H9 (cell line): ENCODE data around the gene RAB33B. TPM values are rescaled to one million over a fixed set of nuclear protein-coding genes. Genes with fewer than 3 reads are reported as not detected.

ENCODE experiments used
- DNase-seq: peaks from one replicate; pipeline ENCODE4 v3.0.0-alpha.2; 2017
- H2AFZ ChIP-seq: one replicate; pipeline ENCODE4 v1.6.1; 2013; ENCODE audit warnings: mild to moderate bottlenecking, low read length, control low read depth, moderate library complexity
- H2AK5ac ChIP-seq: 2 replicates; pipeline ENCODE4 v1.6.1; 2013; ENCODE audit warnings: low read length, control low read depth, mixed read lengths; ENCODE audit not compliant: insufficient read length
- H2BK120ac ChIP-seq: one replicate; pipeline ENCODE4 v1.6.1; 2013; ENCODE audit warnings: low read depth, mild to moderate bottlenecking, low read length, control low read depth, inconsistent platforms; ENCODE audit not compliant: poor library complexity, severe bottlenecking
- H2BK12ac ChIP-seq: 2 replicates; pipeline ENCODE4 v1.6.1; 2013; ENCODE audit warnings: low read length, control low read depth, mixed read lengths, low read depth; ENCODE audit not compliant: insufficient read length
- H2BK15ac ChIP-seq: 2 replicates; pipeline ENCODE4 v1.6.1; 2013; ENCODE audit warnings: low read depth, low read length, control low read depth
- H2BK20ac ChIP-seq: one replicate; pipeline ENCODE4 v1.6.1; 2013; ENCODE audit warnings: low read depth, mild to moderate bottlenecking, low read length, control low read depth, inconsistent platforms; ENCODE audit not compliant: poor library complexity, severe bottlenecking
- H2BK5ac ChIP-seq: 2 replicates; pipeline ENCODE4 v1.6.1; 2013; ENCODE audit warnings: low read length, control low read depth, mixed read lengths; ENCODE audit not compliant: insufficient read length
- H3K14ac ChIP-seq: 2 replicates; pipeline ENCODE4 v1.6.1; 2013; ENCODE audit warnings: low read length, control low read depth; ENCODE audit not compliant: insufficient read depth
- H3K18ac ChIP-seq: 2 replicates; pipeline ENCODE4 v1.6.1; 2013; ENCODE audit warnings: low read depth, mild to moderate bottlenecking, mixed read lengths, low read length, control low read depth; ENCODE audit not compliant: insufficient read length
- H3K23ac ChIP-seq: 2 replicates; pipeline ENCODE4 v1.6.1; 2013; ENCODE audit warnings: low read length, control low read depth, mixed read lengths, low read depth; ENCODE audit not compliant: insufficient read length
- H3K23me2 ChIP-seq: 2 replicates; pipeline ENCODE4 v1.6.1; 2013; ENCODE audit warnings: low read depth, mild to moderate bottlenecking, mixed read lengths, low read length, control low read depth; ENCODE audit not compliant: insufficient read length, poor library complexity, severe bottlenecking
- H3K27ac ChIP-seq: 2 replicates; pipeline ENCODE4 v1.5.1; 2013; ENCODE audit warnings: low read length, control low read depth, mixed read lengths, low read depth; ENCODE audit not compliant: insufficient read length
- H3K27me3 ChIP-seq: 2 replicates; pipeline ENCODE4 v1.6.1; 2013; ENCODE audit warnings: low read length, control low read depth, inconsistent platforms; ENCODE audit not compliant: insufficient read depth
- H3K4ac ChIP-seq: 2 replicates; pipeline ENCODE4 v1.6.1; 2013; ENCODE audit warnings: low read depth, mild to moderate bottlenecking, control low read depth, inconsistent platforms, low read length, moderate library complexity
- H3K4me1 ChIP-seq: 2 replicates; pipeline ENCODE4 v1.6.1; 2013; ENCODE audit warnings: low read length, control low read depth, inconsistent platforms; ENCODE audit not compliant: insufficient read depth
- H3K4me2 ChIP-seq: 2 replicates; pipeline ENCODE4 v1.6.1; 2013; ENCODE audit warnings: low read length, control low read depth, mixed read lengths; ENCODE audit not compliant: insufficient read length, insufficient read depth
- H3K56ac ChIP-seq: 2 replicates; pipeline ENCODE4 v1.6.1; 2013; ENCODE audit warnings: low read depth, mild to moderate bottlenecking, mixed read lengths, low read length, control low read depth; ENCODE audit not compliant: insufficient read length
- H3K79me1 ChIP-seq: 2 replicates; pipeline ENCODE4 v1.6.1; 2013; ENCODE audit warnings: low read depth, mild to moderate bottlenecking, moderate library complexity, low read length, control low read depth, inconsistent platforms; ENCODE audit not compliant: insufficient read depth, poor library complexity, severe bottlenecking
- H3K79me2 ChIP-seq: 2 replicates; pipeline ENCODE4 v1.6.1; 2013; ENCODE audit warnings: low read length, control low read depth, inconsistent platforms; ENCODE audit not compliant: insufficient read depth
- H3K9ac ChIP-seq: 2 replicates; pipeline ENCODE4 v1.6.1; 2013; ENCODE audit warnings: low read length, control low read depth, mixed read lengths; ENCODE audit not compliant: insufficient read length; ENCODE audit errors: extremely low read depth
- H3K9me3 ChIP-seq: one replicate; pipeline ENCODE4 v1.6.1; 2013; ENCODE audit warnings: low read depth, low read length, inconsistent platforms; ENCODE audit not compliant: control insufficient read depth
- H3T11ph ChIP-seq: one replicate; pipeline ENCODE4 v1.6.1; 2013; ENCODE audit warnings: mild to moderate bottlenecking, low read length, control low read depth, inconsistent platforms
- H4K20me1 ChIP-seq: one replicate; pipeline ENCODE4 v1.6.1; 2013; ENCODE audit not compliant: control insufficient read depth, insufficient read length, insufficient read depth
- H4K5ac ChIP-seq: 2 replicates; pipeline ENCODE4 v1.6.1; 2013; ENCODE audit warnings: low read depth, mild to moderate bottlenecking, mixed read lengths, low read length, control low read depth; ENCODE audit not compliant: insufficient read length
- H4K8ac ChIP-seq: replicated peaks from 2 replicates; pipeline ENCODE4 v1.6.1; 2013; ENCODE audit warnings: low read length, control low read depth, mixed read lengths, low read depth; ENCODE audit not compliant: insufficient read length
- H4K91ac ChIP-seq: 2 replicates; pipeline ENCODE4 v1.6.1; 2013; ENCODE audit warnings: low read depth, mild to moderate bottlenecking, moderate library complexity, mixed read lengths, low read length, control low read depth; ENCODE audit not compliant: insufficient read length
- H3K27ac Mint-ChIP-seq, 3 experiments: 2 replicates in 2 of 3; 3 replicates in 1 of 3; pipeline ENCODE4 v1.8.0; 2020 to 2021; ENCODE audit warnings: mixed read lengths in 3 of 3, mild to moderate bottlenecking in 1 of 3, moderate library complexity in 1 of 3
- H3K27me3 Mint-ChIP-seq: 2 replicates; pipeline ENCODE4 v1.8.0; 2021; ENCODE audit warnings: low read depth, mild to moderate bottlenecking, moderate library complexity, mixed read lengths
- H3K36me3 Mint-ChIP-seq, 3 experiments: 2 replicates in 2 of 3; 3 replicates in 1 of 3; pipeline ENCODE4 v1.8.0; 2020 to 2021; ENCODE audit warnings: low read depth in 3 of 3, mixed read lengths in 3 of 3; ENCODE audit not compliant: insufficient read depth in 1 of 3
- H3K4me1 Mint-ChIP-seq, 2 experiments: 2 replicates each; pipeline ENCODE4 v1.8.0; 2020; ENCODE audit warnings: mixed read lengths in 2 of 2
- H3K4me3 Mint-ChIP-seq, 2 experiments: 2 replicates in 1 of 2; 3 replicates in 1 of 2; pipeline ENCODE4 v1.8.0; 2020 to 2021; ENCODE audit warnings: mild to moderate bottlenecking in 2 of 2, mixed read lengths in 2 of 2, moderate library complexity in 1 of 2
- H3K9me3 Mint-ChIP-seq, 2 experiments: 2 replicates in 1 of 2; 3 replicates in 1 of 2; pipeline ENCODE4 v1.8.0; 2020; ENCODE audit warnings: mild to moderate bottlenecking in 2 of 2, mixed read lengths in 2 of 2, moderate library complexity in 1 of 2
- CTCF ChIP-seq: fragments of 200-600 bp; sonication (generic); conservative IDR thresholded peaks from 3 replicates; pipeline ENCODE4 v1.8.0; 2021; ENCODE audit warnings: antibody characterized with exemption, mild to moderate bottlenecking
- WGBS: extraction: QIAGEN DNeasy Blood & Tissue Kit; methylation state at CpG from one replicate; pipeline ENCODE4 v1.1.7; 2013; ENCODE audit warnings: missing lambda C conversion rate, low lambda C conversion rate, mixed read lengths; ENCODE audit not compliant: insufficient read length; ENCODE audit errors: extremely low coverage; 5-methylcytosine and 5-hydroxymethylcytosine counted together
- total RNA-seq: library from RNA; stranded (reverse); gene quantifications from 2 replicates; pipeline ENCODE4 v1.2.1, GENCODE V29; 2021

Gene RAB33B
- total RNA-seq, 1 experiment from 2014 or later, result 7.7 TPM

GRCh38 chr4:139501927-139502899 is 48.3 kb downstream of the RAB33B start:
- no peak overlapping the region for H3K9ac ChIP-seq
- no peak overlapping the region for H3K27ac ChIP-seq
- H3K79me2 ChIP-seq, result no peaks in the 10 kb centered on the region
- 0 out of 7 replicates have a peak overlapping the region, but pooled peaks of 1 of the 3 experiments have one; percentile 3 for H3K27ac Mint-ChIP-seq
- H2AFZ ChIP-seq, result no peak overlapping the region
- no CpG with 5 or more reads among the region's 13 CpGs for WGBS
- no peaks in the 10 kb centered on the region for H3K27me3 ChIP-seq
- peaks cover 3% of the 10 kb centered on the region for H3K23me2 ChIP-seq
- no peak overlapping the region for H2BK120ac ChIP-seq
- peaks cover 11 to 25% of the 10 kb centered on the region in 2 experiments; a peak in 3 of 4 replicates for H3K4me1 Mint-ChIP-seq
- H2AK5ac ChIP-seq, result no peak overlapping the region
- H4K20me1 ChIP-seq, result no peaks in the 10 kb centered on the region
- no peak overlapping the region for H3K4ac ChIP-seq
- no peak overlapping the region for H3T11ph ChIP-seq
- H2BK5ac ChIP-seq, result no peak overlapping the region
- H3K9me3 ChIP-seq, result no peaks in the 10 kb centered on the region
- H2BK20ac ChIP-seq, result no peak overlapping the region
- no peak overlapping the region for H3K56ac ChIP-seq
- no peaks in the 10 kb centered on the region for H3K36me3 Mint-ChIP-seq
- H4K5ac ChIP-seq, result no peak overlapping the region
- H3K4me3 Mint-ChIP-seq, result peak overlapping the region in 1 of 2 experiments; percentile 0; a peak in 1 of 5 replicates
- H3K23ac ChIP-seq, result no peak overlapping the region
- no peaks in the 10 kb centered on the region for H3K79me1 ChIP-seq
- no peak overlapping the region for H4K8ac ChIP-seq
- H3K4me2 ChIP-seq, result no peak overlapping the region
- H2BK12ac ChIP-seq, result no peak overlapping the region
- no peak overlapping the region; the same call in 1 of the 2 replicates for H3K14ac ChIP-seq
- H4K91ac ChIP-seq, result no peak overlapping the region
- no peak for DNase-seq
- H3K27me3 Mint-ChIP-seq, result peaks cover 1% of the 10 kb centered on the region
- no peak for TF ChIP-seq CTCF
- H3K4me1 ChIP-seq, result no peaks in the 10 kb centered on the region; the same call in 1 of the 2 replicates
- no peak overlapping the region for H2BK15ac ChIP-seq
- H3K18ac ChIP-seq, result no peak overlapping the region
- no peaks in the 10 kb centered on the region for H3K9me3 Mint-ChIP-seq
